Liver (tissue), 9 donors: ENCODE results near the gene ANP32B. TPM values are rescaled to one million over a fixed set of nuclear protein-coding genes. Genes with fewer than 3 reads are reported as not detected.

Experiments used
- DNase-seq: peaks from one replicate; pipeline ENCODE4 v3.0.0-alpha.2; 2017; ENCODE audit warnings: low spot score
- H3K27ac ChIP-seq, 2 donors: one replicate each; pipeline ENCODE4 v1.7.0; 2013; ENCODE audit warnings: inconsistent platforms in 2 of 2, low read length in 2 of 2, control low read depth in 1 of 2, low read depth in 1 of 2, mild to moderate bottlenecking in 1 of 2
- H3K27me3 ChIP-seq, 4 donors: one replicate each; pipeline versions ENCODE4 v1.6.1 to v1.7.0; 2013; ENCODE audit warnings: low read length in 3 of 4, inconsistent platforms in 1 of 4, mild to moderate bottlenecking in 1 of 4, moderate library complexity in 1 of 4; ENCODE audit not compliant: control insufficient read depth in 4 of 4, insufficient read depth in 4 of 4
- H3K36me3 ChIP-seq, 4 donors: one replicate each; pipeline versions ENCODE4 v1.6.1 to v1.7.0; 2013; ENCODE audit warnings: low read length in 3 of 4, mild to moderate bottlenecking in 3 of 4, low read depth in 1 of 4, moderate library complexity in 1 of 4; ENCODE audit not compliant: control insufficient read depth in 4 of 4, insufficient read depth in 3 of 4
- H3K4me1 ChIP-seq, 4 donors: one replicate each; pipeline versions ENCODE4 v1.6.1 to v1.7.0; 2013; ENCODE audit warnings: low read length in 3 of 4, mild to moderate bottlenecking in 3 of 4, moderate library complexity in 1 of 4; ENCODE audit not compliant: control insufficient read depth in 4 of 4, insufficient read depth in 4 of 4
- H3K4me3 ChIP-seq, 3 donors: one replicate each; pipeline versions ENCODE4 v1.6.1 to v1.7.0; 2013; ENCODE audit warnings: low read length in 3 of 3, control low read depth in 1 of 3, low read depth in 1 of 3, mild to moderate bottlenecking in 1 of 3
- H3K9ac ChIP-seq, 2 donors: one replicate each; pipeline ENCODE4 v1.7.0; 2013; ENCODE audit warnings: low read length in 2 of 2, mild to moderate bottlenecking in 2 of 2, moderate library complexity in 2 of 2, control low read depth in 1 of 2, low read depth in 1 of 2
- H3K9me3 ChIP-seq, 4 donors: one replicate each; pipeline versions ENCODE4 v1.6.1 to v1.7.0; 2013; ENCODE audit warnings: low read length in 3 of 4; ENCODE audit not compliant: control insufficient read depth in 4 of 4
- EGR1 ChIP-seq, 2 donors: IDR thresholded peaks; 2 replicates each; pipeline ENCODE4 v1.6.1; 2016 to 2018; ENCODE audit warnings: antibody characterized with exemption in 2 of 2, low read depth in 2 of 2
- FOXA1 ChIP-seq: IDR thresholded peaks from 2 replicates; pipeline ENCODE4 v1.6.1; 2016; ENCODE audit warnings: antibody characterized with exemption
- FOXA2 ChIP-seq: IDR thresholded peaks from 2 replicates; pipeline ENCODE4 v1.6.1; 2016; ENCODE audit warnings: antibody characterized with exemption
- GABPA ChIP-seq, 2 donors: IDR thresholded peaks in 1 of 2; conservative IDR thresholded peaks in 1 of 2; 2 replicates each; pipeline ENCODE4 v1.6.1; 2016; ENCODE audit warnings: antibody characterized with exemption in 2 of 2, mild to moderate bottlenecking in 1 of 2, moderate library complexity in 1 of 2
- HNF4A ChIP-seq, 2 donors: conservative IDR thresholded peaks; 2 replicates each; pipeline ENCODE4 v1.6.1; 2016; ENCODE audit warnings: antibody characterized with exemption in 2 of 2, mild to moderate bottlenecking in 2 of 2
- HNF4G ChIP-seq: IDR thresholded peaks from 2 replicates; pipeline ENCODE4 v1.6.1; 2016; ENCODE audit warnings: antibody characterized with exemption
- JUND ChIP-seq, 2 donors: IDR thresholded peaks; 2 replicates each; pipeline ENCODE4 v1.6.1; 2016; ENCODE audit warnings: antibody characterized with exemption in 2 of 2
- RAD21 ChIP-seq, 2 donors: IDR thresholded peaks; 2 replicates each; pipeline ENCODE4 v1.6.1; 2016; ENCODE audit warnings: antibody characterized with exemption in 2 of 2, mild to moderate bottlenecking in 2 of 2
- RXRA ChIP-seq, 2 donors: IDR thresholded peaks; 2 replicates each; pipeline ENCODE4 v1.6.1; 2017 to 2018; ENCODE audit warnings: antibody characterized with exemption in 2 of 2, mild to moderate bottlenecking in 1 of 2
- SP1 ChIP-seq: IDR thresholded peaks from 2 replicates; pipeline ENCODE4 v1.6.1; 2018; ENCODE audit warnings: antibody characterized with exemption, mild to moderate bottlenecking
- TAF1 ChIP-seq: conservative IDR thresholded peaks from 2 replicates; pipeline ENCODE4 v1.6.1; 2016; ENCODE audit warnings: antibody characterized with exemption, mild to moderate bottlenecking
- WGBS: extraction: QIAGEN DNeasy Blood & Tissue Kit; methylation state at CpG from one replicate; pipeline ENCODE4 v1.1.7; 2013; 5-methylcytosine and 5-hydroxymethylcytosine counted together
- polyA plus RNA-seq, 2 donors: library from polyadenylated mRNA; stranded (reverse) in 1 of 2; unstranded in 1 of 2; fragments of 200-250 nt in 1 of 2; fragments of >200 nt in 1 of 2; fragmentation: Nextera tagmentation in 1 of 2; extraction: Ambion mirVana in 1 of 2; gene quantifications; one replicate each; pipeline versions ENCODE4 v1.2.1 to v1.2.3, GENCODE V29; 2013 to 2015
- total RNA-seq, 2 donors: library from RNA; depleted of rRNA; stranded (reverse); fragments of >200 nt; gene quantifications; one replicate each; pipeline ENCODE4 v1.2.3, GENCODE V29; 2014
- TF ChIP-seq, protein P1 (sequence below): IDR thresholded peaks from 2 replicates; pipeline ENCODE4 v1.6.1; 2016; ENCODE audit warnings: antibody characterized with exemption, mild to moderate bottlenecking
- TF ChIP-seq, protein P2 (sequence below): IDR thresholded peaks from 2 replicates; pipeline ENCODE4 v1.6.1; 2016; ENCODE audit warnings: antibody characterized with exemption
- TF ChIP-seq, protein P3 (sequence below): fragments of 150-350 bp; IDR thresholded peaks from 2 replicates; pipeline ENCODE4 v1.5.1; 2017; ENCODE audit warnings: improper control_type of control experiment, low read depth, low read length; ENCODE audit not compliant: missing input control
- TF ChIP-seq, protein P4 (sequence below): IDR thresholded peaks from 2 replicates; pipeline ENCODE4 v1.6.1; 2016; ENCODE audit warnings: antibody characterized with exemption
- TF ChIP-seq, protein P5 (sequence below): IDR thresholded peaks from 2 replicates; pipeline ENCODE4 v1.6.1; 2016; ENCODE audit warnings: antibody characterized with exemption
- donor health status: healthy.
- donor health status: healthy.
- donor health status: healthy.
- donor health status: healthy.
- donor health status: healthy.

ANP32B gene
- total and polyA plus RNA-seq, 4 donors, result 4.0 to 39.4 (median 27.0) TPM

DNA sequence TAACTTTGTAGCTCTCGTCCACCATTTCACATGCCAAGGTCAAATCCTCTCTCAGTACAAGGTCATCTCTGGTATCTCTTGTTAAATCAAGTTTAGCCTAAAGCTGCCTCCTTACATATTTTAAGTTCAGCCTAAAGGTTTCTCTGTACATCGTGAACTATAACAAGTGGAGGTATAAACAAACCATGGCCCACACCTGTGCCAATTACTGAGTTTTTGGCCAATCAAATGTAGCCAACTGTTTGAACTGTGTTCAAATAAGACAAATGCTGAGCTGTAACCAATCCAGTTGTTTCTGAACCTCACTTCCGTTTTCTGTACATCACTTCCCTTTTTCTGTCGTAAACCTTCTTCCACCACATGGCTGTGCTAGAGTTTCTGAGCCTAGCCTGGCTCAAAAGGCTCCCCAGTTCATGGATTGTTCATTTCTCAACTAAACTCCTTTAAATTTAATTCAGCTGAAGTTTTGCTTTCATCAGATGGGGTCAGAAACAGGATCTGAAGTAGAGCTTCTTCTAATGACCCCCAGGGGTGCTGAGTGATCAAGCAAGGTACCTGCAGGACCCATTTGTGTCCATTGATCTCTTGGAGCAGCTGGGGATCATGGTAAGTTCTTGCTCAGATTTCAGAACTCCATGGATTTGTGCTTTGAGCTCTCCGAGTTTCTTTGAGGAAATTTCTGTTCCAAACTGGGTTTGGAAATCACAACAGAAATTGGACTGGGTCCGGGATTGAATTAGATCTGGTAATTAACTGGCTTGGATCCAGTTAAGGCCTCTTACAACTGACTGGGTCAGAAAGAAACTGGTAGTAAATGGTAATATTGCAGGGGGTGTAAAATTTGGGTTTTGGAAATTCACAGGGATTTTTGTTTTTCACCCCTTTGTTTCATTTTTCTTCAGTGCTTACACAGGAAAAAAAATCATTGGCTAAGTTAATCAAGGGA, 62.4 kb downstream of the ANP32B start:
- Histone ChIP-seq H3K27me3 (no peaks in the 10 kb centered on the region), H3K27ac (no peak overlapping the region), H3K4me3 (no peak overlapping the region), H3K9me3 (no peaks in the 10 kb centered on the region), H3K9ac (no peak overlapping the region), H3K4me1 (no peaks in the 10 kb centered on the region), H3K36me3 (no peaks in the 10 kb centered on the region)
- TF ChIP-seq GABPA (IDR thresholded peaks at IDR 0.05 in 1 of 2, conservative IDR thresholded peaks at IDR 0.05 in 1 of 2), result peak; percentile 14 to 48
- TF ChIP-seq, protein P1, sequence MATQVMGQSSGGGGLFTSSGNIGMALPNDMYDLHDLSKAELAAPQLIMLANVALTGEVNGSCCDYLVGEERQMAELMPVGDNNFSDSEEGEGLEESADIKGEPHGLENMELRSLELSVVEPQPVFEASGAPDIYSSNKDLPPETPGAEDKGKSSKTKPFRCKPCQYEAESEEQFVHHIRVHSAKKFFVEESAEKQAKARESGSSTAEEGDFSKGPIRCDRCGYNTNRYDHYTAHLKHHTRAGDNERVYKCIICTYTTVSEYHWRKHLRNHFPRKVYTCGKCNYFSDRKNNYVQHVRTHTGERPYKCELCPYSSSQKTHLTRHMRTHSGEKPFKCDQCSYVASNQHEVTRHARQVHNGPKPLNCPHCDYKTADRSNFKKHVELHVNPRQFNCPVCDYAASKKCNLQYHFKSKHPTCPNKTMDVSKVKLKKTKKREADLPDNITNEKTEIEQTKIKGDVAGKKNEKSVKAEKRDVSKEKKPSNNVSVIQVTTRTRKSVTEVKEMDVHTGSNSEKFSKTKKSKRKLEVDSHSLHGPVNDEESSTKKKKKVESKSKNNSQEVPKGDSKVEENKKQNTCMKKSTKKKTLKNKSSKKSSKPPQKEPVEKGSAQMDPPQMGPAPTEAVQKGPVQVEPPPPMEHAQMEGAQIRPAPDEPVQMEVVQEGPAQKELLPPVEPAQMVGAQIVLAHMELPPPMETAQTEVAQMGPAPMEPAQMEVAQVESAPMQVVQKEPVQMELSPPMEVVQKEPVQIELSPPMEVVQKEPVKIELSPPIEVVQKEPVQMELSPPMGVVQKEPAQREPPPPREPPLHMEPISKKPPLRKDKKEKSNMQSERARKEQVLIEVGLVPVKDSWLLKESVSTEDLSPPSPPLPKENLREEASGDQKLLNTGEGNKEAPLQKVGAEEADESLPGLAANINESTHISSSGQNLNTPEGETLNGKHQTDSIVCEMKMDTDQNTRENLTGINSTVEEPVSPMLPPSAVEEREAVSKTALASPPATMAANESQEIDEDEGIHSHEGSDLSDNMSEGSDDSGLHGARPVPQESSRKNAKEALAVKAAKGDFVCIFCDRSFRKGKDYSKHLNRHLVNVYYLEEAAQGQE, result no peak
- TF ChIP-seq, protein P2, sequence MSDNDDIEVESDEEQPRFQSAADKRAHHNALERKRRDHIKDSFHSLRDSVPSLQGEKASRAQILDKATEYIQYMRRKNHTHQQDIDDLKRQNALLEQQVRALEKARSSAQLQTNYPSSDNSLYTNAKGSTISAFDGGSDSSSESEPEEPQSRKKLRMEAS, result peak; percentile 22
- DNase-seq, result no peak
- 79% methylated on average over 6 of the region's 6 CpGs for WGBS

DNA sequence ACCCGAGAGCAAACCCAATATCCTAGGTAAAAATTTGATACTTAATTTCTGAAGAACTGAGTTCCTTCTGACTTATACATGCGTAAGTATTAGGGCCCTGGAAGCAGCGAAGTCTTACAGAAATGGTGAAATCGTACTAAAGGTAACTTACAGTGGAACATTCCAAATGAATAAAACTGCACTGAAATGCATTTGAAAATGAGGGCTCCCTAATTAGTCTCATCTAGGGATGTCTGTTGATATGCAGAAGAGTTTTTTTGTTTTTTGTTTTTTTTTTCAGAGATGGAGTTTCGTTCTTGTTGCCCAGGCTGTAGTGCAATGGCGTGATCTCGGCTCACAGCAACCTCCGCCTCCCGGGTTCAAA, 63.0 kb downstream of the ANP32B start:
- H3K9ac ChIP-seq, result no peak overlapping the region
- no peak overlapping the region for H3K4me3 ChIP-seq
- H3K4me1 ChIP-seq, result no peaks in the 10 kb centered on the region
- WGBS, result 96% methylated on average over 9 of the region's 9 CpGs
- no peaks in the 10 kb centered on the region for H3K27me3 ChIP-seq
- no peaks in the 10 kb centered on the region for H3K9me3 ChIP-seq
- no peak for DNase-seq
- H3K27ac ChIP-seq, result no peak overlapping the region
- TF ChIP-seq FOXA1 (no peak), TAF1 (no peak), HNF4G (no peak), HNF4A (conservative IDR thresholded peaks at IDR 0.05) (no peak), RXRA (IDR thresholded peaks at IDR 0.05) (no peak), JUND (IDR thresholded peaks at IDR 0.05) (no peak), SP1 (no peak), FOXA2 (no peak), GABPA (IDR thresholded peaks at IDR 0.05 in 1 of 2, conservative IDR thresholded peaks at IDR 0.05 in 1 of 2) (no peak), RAD21 (IDR thresholded peaks at IDR 0.05) (no peak), EGR1 (IDR thresholded peaks at IDR 0.05; ENCODE audit: low read depth in 2 of 2) (no peak)
- TF ChIP-seq, protein P1, result no peak
- TF ChIP-seq, protein P3, sequence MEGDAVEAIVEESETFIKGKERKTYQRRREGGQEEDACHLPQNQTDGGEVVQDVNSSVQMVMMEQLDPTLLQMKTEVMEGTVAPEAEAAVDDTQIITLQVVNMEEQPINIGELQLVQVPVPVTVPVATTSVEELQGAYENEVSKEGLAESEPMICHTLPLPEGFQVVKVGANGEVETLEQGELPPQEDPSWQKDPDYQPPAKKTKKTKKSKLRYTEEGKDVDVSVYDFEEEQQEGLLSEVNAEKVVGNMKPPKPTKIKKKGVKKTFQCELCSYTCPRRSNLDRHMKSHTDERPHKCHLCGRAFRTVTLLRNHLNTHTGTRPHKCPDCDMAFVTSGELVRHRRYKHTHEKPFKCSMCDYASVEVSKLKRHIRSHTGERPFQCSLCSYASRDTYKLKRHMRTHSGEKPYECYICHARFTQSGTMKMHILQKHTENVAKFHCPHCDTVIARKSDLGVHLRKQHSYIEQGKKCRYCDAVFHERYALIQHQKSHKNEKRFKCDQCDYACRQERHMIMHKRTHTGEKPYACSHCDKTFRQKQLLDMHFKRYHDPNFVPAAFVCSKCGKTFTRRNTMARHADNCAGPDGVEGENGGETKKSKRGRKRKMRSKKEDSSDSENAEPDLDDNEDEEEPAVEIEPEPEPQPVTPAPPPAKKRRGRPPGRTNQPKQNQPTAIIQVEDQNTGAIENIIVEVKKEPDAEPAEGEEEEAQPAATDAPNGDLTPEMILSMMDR, result no peak
- TF ChIP-seq, protein P4, sequence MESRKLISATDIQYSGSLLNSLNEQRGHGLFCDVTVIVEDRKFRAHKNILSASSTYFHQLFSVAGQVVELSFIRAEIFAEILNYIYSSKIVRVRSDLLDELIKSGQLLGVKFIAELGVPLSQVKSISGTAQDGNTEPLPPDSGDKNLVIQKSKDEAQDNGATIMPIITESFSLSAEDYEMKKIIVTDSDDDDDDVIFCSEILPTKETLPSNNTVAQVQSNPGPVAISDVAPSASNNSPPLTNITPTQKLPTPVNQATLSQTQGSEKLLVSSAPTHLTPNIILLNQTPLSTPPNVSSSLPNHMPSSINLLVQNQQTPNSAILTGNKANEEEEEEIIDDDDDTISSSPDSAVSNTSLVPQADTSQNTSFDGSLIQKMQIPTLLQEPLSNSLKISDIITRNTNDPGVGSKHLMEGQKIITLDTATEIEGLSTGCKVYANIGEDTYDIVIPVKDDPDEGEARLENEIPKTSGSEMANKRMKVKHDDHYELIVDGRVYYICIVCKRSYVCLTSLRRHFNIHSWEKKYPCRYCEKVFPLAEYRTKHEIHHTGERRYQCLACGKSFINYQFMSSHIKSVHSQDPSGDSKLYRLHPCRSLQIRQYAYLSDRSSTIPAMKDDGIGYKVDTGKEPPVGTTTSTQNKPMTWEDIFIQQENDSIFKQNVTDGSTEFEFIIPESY, result no peak
- TF ChIP-seq, protein P5, sequence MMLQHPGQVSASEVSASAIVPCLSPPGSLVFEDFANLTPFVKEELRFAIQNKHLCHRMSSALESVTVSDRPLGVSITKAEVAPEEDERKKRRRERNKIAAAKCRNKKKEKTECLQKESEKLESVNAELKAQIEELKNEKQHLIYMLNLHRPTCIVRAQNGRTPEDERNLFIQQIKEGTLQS, result no peak
- H3K36me3 ChIP-seq, result no peaks in the 10 kb centered on the region
